Skeletal muscle cell (primary cell): ENCODE data around the gene ABAT.
A peak's percentile ranks its signal among the peaks of the same experiment; 100 is the strongest.
"Not testable (repeated sequence)": the region's sequence is repeated elsewhere in the genome, so short reads cannot be mapped to it uniquely, and the experiment has no call there.

Experiments
- DNase-seq: peaks from one replicate; pipeline ENCODE4 v3.0.0-alpha.2; 2010; ENCODE audit warnings: low read depth
- H3K4me3 ChIP-seq: 2 replicates; pipeline ENCODE4 v1.5.1; 2011; ENCODE audit warnings: low read depth, mild to moderate bottlenecking, control low read depth, low read length, moderate library complexity

The ABAT gene

DNA sequence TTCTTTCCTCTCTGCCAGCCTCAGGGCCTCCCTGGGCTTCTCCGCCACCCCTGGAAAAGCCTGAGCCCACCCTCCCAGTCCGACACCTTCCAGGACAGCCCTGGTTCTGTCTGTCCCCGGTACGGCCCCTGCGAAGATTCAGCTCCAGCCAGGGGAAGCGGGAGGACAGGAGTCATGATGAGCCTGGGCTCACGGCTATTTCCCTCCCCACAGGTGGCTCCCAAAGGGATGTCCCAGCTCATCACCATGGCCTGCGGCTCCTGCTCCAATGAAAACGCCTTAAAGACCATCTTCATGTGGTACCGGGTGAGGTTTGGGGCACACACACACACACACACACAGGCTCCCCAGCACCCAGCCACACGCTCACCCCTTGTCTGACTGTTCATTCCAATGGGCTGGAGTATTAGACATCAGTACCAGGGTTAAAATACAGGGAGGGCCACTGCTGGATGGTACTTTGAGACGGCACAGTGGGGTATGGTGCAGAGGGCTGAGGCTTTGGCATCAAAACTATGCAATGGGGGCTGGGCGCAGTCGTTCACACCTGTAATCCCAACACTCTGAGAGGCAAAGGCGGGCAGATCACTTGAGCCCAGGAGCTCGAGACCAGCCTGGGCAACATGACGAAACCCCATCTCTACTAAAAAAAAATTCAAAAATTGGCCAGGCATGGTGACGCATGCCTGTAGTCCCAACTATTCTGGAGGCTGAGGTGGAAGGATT is 90.3 kb downstream of the ABAT start:
- no peak overlapping the region for H3K4me3 ChIP-seq
- no peak for DNase-seq

DNA sequence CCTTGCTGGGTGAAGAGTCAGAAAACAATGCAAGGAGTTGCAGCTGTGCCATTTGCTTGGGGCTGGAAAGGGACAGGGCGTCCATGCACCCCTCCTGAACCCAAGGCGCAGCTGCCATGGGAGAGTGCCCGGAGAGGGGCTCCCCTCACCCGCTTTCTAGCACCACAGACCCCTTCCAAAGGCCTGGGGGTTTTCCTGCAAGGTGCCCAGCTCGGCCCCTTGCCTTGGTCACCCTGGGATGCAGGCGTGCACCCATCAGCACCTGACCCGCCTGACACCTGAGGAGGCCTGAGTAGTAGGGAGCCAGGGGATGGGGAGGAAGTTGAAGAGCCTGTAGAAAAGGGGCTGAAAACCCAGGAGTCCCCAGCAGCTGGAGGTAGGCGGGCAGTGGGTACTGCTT is 92.8 kb downstream of the ABAT start:
- DNase-seq: no peak
- no peak overlapping the region for H3K4me3 ChIP-seq

- no peak overlapping the region for H3K4me3 ChIP-seq
- DNase-seq: no peak
These were observed 93.9 kb downstream of the ABAT start for GRCh38 chr16:8768283-8768682.

GRCh38 chr16:8768692-8769091 is 94.3 kb downstream of the ABAT start:
- no peak for DNase-seq
- no peak overlapping the region for H3K4me3 ChIP-seq

- no peak for DNase-seq
These were observed 99.1 kb downstream of the ABAT start for GRCh38 chr16:8773537-8773936.

DNA sequence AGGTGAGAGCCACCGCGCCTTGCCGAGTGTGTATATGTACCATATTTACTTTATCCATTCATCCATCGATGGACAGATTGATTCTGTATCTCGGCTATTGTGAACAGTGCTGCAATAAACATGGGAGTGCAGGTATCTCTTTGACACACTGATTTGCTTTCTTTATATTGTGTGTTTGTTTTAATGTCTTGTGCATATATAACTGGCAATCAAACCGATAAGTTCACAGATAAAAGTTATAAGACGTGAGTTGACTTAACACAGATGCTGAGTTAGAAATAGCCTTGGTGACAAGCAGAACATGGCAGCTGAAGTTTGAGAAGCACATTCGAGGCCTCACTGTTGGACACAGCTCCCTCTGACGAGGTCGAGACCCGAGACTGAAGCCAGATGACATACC is 99.8 kb downstream of the ABAT start:
- no peak for DNase-seq
- H3K4me3 ChIP-seq: no peak overlapping the region

More at GRCh38 chr16:8773537-8773936, 99.1 kb downstream of the ABAT start:
- no peak overlapping the region for H3K4me3 ChIP-seq

DNA sequence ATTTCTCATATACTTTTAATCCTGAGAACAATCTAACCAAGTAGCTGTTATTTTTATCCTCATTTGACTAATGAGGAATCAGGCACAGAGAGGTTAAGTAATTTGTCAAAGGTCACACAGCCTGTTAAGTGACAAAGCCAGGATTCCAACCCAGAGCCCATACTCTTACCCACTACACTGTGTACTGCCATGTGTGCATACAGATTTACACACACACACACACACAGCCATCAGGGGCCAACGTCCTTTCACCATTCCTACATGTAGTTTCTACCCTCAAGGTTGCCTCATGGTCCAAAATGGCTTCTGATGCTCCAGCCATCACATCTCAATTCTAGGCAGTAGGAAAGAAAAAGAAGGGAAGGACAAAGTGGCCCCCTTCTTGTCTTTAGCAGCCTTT is 100.9 kb downstream of the ABAT start:
- no peak for DNase-seq
- no peak overlapping the region for H3K4me3 ChIP-seq

DNA sequence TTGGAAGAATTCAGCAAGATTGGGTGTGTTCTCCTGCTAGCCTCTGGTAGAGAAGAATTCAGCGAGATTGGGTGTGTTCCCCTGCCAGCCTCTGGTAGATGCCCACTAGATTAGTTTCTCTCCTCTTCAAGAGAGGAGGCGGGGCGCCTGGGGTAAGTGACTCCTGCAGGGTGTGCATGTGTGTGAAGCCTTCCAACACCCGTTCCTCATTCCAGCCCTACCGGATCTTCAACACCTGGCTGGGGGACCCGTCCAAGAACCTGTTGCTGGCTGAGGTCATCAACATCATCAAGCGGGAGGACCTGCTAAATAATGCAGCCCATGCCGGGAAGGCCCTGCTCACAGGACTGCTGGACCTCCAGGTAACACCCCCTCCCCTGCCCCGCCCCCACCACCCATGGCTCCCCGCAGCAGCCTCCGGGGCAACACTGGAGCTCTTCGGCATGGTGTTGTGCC is 101.7 kb downstream of the ABAT start:
- no peak overlapping the region for H3K4me3 ChIP-seq
- DNase-seq: no peak

DNA sequence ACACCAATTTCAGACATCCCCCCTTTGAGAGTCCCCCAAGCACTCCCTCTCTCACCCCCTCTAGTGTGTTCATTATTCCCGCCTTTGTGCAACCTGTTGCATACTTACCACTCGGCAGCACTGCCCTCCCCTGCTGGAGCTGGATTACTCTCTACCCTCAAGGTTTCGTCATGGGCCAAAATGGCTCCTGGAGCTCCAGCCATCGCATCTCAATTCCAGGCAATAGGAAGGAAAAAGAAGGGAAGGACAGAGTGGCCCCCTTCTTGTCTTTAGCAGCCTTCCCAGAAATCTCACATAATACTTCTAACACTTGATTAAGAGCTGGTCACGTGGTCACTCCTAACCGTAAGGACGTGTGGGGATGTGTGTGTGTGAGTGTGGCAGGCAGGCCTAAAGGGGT is 102.8 kb downstream of the ABAT start:
- no peak for DNase-seq
- H3K4me3 ChIP-seq: no peak overlapping the region

DNA sequence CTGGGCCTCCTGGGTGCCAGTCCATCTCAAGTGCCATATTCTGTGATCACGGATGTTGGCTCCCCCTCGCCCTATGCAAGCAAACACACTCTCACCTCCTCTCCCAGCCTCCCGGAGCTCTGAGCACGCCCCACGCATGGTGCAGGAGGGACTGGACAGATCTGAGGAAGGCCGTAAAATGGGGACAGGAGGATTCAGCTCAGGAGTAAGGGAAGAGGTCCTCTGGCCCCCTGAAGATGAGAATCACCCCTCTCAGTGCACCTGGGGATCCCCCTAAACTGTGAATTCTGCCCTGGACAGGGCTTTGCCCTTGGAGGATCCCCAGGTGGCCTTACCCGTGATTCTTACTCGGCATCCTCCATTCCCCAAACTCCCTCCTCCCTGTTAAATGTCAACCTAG is 107.4 kb downstream of the ABAT start:
- DNase-seq: no peak
- no peak overlapping the region for H3K4me3 ChIP-seq

DNA sequence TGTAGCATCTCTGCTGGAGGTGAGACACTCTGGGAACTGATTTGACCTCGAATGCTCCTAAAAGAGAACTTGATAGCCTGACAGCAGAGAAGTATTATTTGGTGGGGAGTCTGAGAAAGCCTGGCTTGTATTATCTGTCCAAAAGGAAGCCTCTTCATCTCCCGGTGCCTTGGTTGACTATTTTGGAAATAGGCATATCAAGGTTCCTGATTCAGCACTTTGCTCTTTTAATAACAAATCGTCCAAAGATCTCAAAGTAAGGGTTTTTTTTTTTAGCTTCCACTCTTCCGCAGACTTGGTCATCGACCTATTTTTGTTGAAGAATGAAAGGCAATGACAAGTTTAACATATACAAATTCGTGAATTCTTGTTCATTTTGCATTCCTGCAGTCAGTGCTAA is 108.3 kb downstream of the ABAT start:
- no peak for DNase-seq

DNA sequence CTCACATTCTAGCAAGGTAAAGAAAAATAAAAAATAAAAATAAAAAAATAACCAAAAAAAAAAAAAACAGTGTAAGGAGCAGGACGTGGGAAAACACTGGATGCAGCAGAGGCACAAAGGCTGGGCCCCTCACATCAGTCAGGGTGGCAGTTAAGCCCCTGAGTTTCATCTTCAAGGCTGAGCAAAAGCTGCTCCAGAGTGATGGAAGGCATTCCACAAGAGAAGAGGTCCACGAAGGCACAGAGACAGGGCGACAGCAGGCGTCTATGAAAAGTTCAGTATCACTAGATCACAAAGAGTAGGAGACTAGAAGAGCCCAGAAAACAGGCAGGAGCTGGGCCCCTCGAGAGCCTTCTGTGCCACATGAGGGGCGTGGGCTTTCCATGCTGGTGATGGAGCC is 111.0 kb downstream of the ABAT start:
- DNase-seq: no peak
- H3K4me3 ChIP-seq: no peak overlapping the region

More for the DNA sequence above, 108.3 kb downstream of the ABAT start:
- no peak overlapping the region for H3K4me3 ChIP-seq

- not testable (repeated sequence) for DNase-seq, H3K4me3 ChIP-seq
These were observed 111.9 kb downstream of the ABAT start for GRCh38 chr16:8786316-8786715.

DNA sequence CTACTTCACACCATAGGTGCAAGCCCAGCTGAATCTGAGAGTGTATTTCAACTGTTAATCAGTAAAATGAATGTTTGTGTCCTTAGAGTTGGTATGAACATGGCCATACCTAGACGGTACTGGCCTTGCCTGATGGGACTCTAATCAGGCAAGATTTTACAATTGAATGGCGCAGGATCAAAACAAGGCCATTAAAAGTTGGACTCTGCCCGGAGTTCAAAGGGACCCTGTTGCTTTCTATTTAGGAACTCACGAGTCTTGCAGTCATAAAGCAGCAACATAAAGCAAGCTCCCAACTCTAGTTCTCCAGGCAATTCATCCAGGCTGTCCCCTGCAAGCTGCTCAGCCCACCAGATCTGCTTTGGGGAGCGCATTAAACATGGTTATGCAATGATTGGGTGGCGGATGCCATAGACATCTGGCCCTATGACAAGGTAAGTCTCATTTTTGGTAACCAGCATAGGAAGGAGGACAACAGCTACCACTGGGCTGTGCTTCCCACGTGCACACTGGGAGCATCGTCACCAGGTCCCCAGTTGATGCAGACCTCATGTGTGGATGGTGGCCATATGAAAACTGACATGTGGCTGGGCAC is 114.3 kb downstream of the ABAT start:
- no peak for DNase-seq
- H3K4me3 ChIP-seq: no peak overlapping the region

- DNase-seq: no peak
These were observed 120.7 kb downstream of the ABAT start for GRCh38 chr16:8795091-8795490.

GRCh38 chr16:8795818-8796217 is 121.4 kb downstream of the ABAT start:
- no peak overlapping the region for H3K4me3 ChIP-seq
- no peak for DNase-seq

More at GRCh38 chr16:8795091-8795490, 120.7 kb downstream of the ABAT start:
- no peak overlapping the region for H3K4me3 ChIP-seq

DNA sequence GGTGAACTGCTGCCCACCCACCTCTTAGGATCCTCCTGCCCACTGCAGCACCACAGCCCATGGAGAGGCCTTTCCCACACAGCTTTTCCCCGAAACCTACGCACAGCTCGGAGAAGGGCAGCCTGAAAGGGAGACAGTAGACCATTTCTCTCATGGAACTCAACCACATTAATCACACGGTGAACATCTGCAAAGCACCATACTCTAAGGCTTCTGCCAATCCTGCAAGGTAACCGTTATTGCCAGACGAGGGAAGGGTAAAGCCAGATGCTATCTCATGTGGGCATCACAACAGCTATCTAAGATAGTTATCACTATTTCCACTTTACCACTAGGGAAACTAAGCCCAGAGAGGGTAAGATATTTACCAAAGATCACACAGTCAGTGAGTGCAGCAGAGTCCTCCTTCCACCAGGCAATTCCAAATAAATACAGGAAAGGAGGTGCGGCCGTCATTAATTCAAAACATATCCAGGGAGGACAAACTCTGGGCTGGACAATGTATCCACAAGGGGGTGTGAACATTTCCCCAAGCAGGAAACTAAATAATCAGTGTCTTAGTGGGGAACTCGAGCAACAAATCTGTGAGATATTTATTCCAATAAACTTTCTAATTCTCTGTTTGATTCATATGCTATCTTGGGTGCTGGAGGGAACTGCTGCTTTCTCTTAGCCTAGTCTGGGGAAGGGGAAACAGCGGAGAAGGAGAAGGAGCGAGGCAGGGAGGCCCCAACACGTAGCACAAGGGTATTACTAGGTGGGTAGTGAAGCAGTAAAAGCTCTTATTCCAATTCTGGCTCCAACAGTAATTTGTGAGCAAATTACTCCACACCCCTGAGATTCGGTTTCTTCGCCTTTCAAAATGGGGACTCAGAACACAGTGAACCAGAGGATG is 122.3 kb downstream of the ABAT start:
- no peak for DNase-seq
- H3K4me3 ChIP-seq: peak overlapping the region; percentile 88

DNA sequence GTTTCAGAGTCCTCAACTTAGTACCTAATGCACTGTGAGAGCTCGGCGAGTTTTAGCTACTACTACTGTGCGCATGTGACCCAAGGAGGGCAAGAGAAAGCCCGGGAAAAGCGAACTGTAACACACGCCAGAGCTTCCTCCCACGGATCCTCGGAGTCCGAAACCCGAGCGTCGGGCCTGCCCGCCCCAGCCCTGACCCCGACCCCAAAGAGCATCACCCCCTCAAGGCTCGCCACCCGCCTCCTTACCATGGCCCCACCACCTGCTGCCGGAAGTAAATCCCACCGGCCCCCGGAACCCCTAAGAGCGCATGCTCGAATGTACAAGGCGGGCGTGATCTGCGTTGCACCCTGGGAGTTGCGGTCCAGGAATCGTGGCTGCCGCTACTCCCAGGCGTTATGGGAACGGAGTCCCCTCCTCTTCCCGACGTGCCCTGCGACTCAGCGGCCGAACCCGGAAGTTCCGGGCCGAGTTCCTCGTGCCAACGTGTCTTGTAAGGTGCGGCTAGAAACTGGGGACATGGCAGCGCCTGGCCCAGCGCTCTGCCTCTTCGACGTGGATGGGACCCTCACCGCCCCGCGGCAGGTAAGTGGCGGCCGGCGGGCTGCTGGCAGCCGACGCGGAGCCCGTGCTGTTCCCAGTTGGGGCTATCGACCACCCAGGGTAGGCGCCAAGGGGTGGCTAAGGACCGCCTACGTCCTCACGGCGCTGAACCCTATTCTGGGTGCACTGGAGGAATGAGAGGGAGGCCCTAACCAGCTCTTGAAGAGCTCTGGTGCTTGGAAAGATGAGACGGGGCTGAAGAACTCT is 123.2 kb downstream of the ABAT start, which contains the start of the genes PMM2 and TMEM186:
Gene PMM2, plus strand, starts transcription at position 476 of the 810 bp plus-strand sequence. Its CDS starts 44 bp downstream, at position 520.
Gene TMEM186, minus strand, starts transcription at position 276 of the 810 bp plus-strand sequence. Its CDS starts 25 bp downstream, at position 251.
- DNase-seq: peak; percentile 87

DNA sequence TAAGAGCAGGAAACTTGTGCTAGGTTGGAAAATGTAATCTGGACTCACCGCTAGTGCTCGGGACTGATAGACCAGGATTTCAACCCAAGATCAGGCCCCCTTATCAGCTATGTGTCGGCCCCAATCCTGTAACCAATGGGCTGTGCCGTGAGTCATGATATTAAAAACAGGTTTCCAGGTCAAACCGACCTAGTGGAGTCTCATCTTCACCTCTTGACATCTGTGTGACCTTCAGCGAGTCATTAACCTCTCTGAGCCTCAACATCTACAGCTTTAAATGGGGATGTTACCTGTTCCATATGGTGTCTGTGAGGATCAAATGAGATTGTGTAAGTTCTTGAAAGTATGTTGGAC is 123.7 kb downstream of the ABAT start:
- DNase-seq: no peak

More for the DNA sequence above, 123.2 kb downstream of the ABAT start, which contains the start of the genes PMM2 and TMEM186:
- H3K4me3 ChIP-seq: peak within 1 kb of the TSS; percentile 88

More for the DNA sequence above, 123.7 kb downstream of the ABAT start:
- H3K4me3 ChIP-seq: peak overlapping the region; percentile 88
